Esophagus muscularis mucosa (tissue), 3 donors: ENCODE data around the gene PLAU.

Experiments used
- POLR2AphosphoS5 ChIP-seq, 2 donors: sonication (generic); formaldehyde crosslinking; IDR thresholded peaks; one replicate each; pipeline ENCODE4 v1.6.1; 2017; ENCODE audit warnings: antibody characterized with exemption in 2 of 2
- TF ChIP-seq, protein P1 (sequence below), 3 experiments: fragments of 200-600 bp in 2 of 3; fragments of 450-650 bp in 1 of 3; sonication (generic) in 2 of 3; IDR thresholded peaks; one replicate each; pipeline ENCODE4 v1.5.1; 2017 to 2019; ENCODE audit warnings: antibody characterized with exemption in 3 of 3, mild to moderate bottlenecking in 2 of 3, moderate library complexity in 1 of 3

DNA sequence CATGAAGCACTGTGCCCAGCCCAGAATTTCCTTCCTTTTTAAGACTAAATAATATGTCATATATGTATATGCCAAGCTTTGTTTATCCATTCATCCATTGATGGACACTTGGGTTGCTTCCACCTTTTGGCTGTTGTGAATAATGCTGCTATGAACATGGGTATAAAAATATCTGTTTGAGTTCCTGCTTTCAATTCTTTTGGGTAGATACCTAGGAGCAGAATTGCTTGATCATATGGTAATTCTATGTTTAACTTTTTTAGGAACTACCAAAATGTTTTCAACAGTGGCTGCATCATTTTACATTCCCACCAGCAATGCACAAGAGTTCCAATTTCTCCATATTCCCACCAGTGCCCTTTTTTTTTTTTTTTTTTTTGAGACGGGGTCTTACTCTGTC is 13.2 kb upstream of the PLAU start:
- no peak for TF ChIP-seq POLR2AphosphoS5 (IDR thresholded peaks at IDR 0.05)
- TF ChIP-seq, protein P1, sequence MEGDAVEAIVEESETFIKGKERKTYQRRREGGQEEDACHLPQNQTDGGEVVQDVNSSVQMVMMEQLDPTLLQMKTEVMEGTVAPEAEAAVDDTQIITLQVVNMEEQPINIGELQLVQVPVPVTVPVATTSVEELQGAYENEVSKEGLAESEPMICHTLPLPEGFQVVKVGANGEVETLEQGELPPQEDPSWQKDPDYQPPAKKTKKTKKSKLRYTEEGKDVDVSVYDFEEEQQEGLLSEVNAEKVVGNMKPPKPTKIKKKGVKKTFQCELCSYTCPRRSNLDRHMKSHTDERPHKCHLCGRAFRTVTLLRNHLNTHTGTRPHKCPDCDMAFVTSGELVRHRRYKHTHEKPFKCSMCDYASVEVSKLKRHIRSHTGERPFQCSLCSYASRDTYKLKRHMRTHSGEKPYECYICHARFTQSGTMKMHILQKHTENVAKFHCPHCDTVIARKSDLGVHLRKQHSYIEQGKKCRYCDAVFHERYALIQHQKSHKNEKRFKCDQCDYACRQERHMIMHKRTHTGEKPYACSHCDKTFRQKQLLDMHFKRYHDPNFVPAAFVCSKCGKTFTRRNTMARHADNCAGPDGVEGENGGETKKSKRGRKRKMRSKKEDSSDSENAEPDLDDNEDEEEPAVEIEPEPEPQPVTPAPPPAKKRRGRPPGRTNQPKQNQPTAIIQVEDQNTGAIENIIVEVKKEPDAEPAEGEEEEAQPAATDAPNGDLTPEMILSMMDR (IDR thresholded peaks at IDR 0.05) = no peak
